IPS-NIHi7 (cell line): ENCODE data around the gene MAP3K15.

ENCODE experiments used
- DNase-seq: peaks from one replicate; pipeline ENCODE4 v3.0.0; 2012; ENCODE audit warnings: mixed read lengths; ENCODE audit errors: extremely low spot score

The MAP3K15 gene

DNA sequence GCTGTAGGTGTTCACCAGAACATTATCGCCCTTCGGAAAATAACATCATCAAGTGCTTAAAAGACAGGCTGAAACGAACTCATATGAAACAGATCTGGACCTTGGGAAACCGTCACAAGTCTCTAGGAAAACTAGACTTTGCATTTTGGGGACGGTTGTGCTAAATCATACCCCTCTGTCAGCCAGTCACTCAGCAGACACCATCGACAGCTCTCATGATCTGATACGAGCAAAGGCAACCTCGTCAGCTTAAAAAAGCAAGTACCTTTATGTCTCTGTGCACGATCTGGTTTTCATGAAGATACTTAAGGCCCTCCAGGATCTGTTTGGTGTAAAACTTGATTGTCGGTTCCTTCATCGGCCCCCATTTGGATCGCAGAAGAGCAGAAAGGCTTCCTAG, 123.2 kb downstream of the MAP3K15 start:
- DNase-seq = no peak

- peak; percentile 41 for DNase-seq
These were observed 126.0 kb downstream of the MAP3K15 start for GRCh38 chrX:19389227-19389845.

DNA sequence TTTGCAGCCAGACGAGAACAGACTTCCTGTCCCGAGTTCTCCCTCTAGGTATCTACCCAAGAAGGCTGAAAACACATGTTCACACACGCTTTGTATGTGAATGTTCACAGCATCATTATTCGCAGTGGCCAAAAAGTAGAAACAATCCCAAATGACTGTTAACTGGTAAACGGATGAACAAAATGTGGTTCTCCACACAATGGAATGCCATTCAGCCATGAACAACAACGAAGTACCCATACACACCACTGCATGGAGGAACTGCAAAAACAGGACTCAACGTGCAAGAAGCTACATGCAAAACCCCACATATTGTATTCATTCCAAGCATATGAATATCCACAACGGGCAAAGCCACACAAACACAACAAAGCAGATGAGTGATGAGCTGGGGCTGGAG, 126.6 kb downstream of the MAP3K15 start:
- DNase-seq = no peak

- DNase-seq = no peak
These were observed 127.1 kb downstream of the MAP3K15 start for GRCh38 chrX:19388064-19388679.

GRCh38 chrX:19386679-19387078, 128.6 kb downstream of the MAP3K15 start:
- DNase-seq = no peak

- peak; percentile 82 for DNase-seq
These were observed 132.7 kb downstream of the MAP3K15 start for GRCh38 chrX:19382555-19383145.

DNA sequence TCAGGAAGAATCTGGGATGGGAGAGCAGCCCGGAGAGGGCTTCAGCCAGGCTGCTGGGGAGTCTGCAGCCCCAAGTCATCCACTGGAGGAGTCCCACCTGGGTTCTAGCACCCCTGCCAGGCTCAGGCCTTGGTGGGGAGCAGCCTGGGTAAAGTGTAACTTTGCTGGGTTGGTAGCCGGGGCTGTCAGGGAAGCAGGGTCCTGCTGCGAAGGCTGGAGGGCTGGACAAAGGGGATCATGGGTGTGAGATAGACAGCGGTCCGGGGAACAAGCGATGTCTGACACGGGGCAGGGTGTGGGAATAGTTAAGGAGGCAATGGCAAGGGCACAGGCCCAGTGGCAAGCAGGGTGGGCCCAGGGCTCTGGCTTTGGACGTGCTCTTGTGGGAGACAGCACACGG, 134.0 kb downstream of the MAP3K15 start:
- DNase-seq = no peak

DNA sequence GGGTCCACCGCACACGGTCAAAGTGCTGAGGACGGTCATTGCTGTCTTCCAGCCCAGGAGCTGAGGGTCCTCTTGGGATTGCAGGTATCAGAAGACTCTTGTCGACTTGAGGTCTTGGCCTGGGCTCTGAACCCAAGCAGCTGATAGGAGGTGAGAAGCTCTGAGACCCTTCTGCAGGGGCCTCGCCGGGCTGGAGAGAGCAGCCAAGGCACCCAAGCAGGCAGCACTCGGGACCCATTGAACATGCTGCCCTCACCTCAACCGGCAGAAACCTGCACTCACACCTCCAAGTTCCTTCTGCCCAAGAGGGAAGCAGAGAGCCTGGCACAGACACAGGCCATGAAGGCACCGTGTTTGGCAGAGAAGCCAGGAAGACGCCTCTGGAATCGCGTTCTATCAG, 137.5 kb downstream of the MAP3K15 start:
- no peak for DNase-seq

GRCh38 chrX:19375546-19375945, 139.8 kb downstream of the MAP3K15 start:
- no peak for DNase-seq

- DNase-seq = no peak
These were observed 141.9 kb downstream of the MAP3K15 start for GRCh38 chrX:19373351-19373891.

GRCh38 chrX:19372547-19373331, 142.6 kb downstream of the MAP3K15 start:
- DNase-seq = peak; percentile 67

GRCh38 chrX:19372170-19372546, 143.2 kb downstream of the MAP3K15 start:
- peak; percentile 88 for DNase-seq

- DNase-seq = no peak
These were observed 145.2 kb downstream of the MAP3K15 start for GRCh38 chrX:19370061-19370460.

- DNase-seq = no peak
These were observed 146.7 kb downstream of the MAP3K15 start for GRCh38 chrX:19368576-19368975.

DNA sequence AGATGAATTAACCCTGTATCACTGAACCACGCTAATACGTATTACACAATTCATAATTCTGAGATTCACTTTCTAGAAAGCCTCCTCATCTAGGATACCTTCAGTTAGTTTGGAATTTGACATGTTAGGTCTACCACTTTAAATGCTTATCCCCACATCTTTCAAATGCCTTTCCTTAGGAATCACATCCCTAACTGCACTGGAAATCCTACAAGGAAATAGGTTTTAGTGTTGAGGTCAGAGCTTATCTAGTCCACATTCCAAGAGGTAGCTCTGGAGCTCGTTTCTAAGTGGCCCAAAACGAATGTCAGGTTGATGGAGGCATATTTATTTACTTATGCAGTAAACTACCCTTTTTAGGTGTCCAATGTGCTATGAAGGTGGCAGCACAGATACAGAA, 153.6 kb downstream of the MAP3K15 start:
- DNase-seq = no peak

- DNase-seq = no peak
These were observed 154.4 kb downstream of the MAP3K15 start for GRCh38 chrX:19360903-19361302.

GRCh38 chrX:19358521-19358920, 156.8 kb downstream of the MAP3K15 start:
- DNase-seq = no peak

DNA sequence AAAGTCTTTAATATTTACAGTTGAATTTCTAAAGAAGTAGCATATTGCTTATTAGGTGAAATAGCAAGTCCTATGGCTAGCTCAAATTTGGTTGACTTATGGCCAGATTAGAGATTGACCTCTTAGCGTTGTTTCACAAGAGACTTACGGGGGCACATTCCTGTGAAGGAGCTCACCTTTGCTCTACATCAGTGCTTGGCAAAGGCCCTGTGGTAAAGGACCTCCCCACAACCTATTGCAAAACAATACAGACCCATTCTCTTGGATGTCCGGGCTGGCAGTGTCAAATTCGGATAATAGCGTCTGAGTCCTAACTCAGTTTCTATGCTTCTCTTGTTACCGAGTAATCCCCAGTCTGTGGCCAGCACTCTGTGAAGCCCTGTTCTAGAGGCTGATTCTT, 160.7 kb downstream of the MAP3K15 start:
- no peak for DNase-seq

- DNase-seq = no peak
These were observed 164.3 kb downstream of the MAP3K15 start for GRCh38 chrX:19350941-19351384.

- DNase-seq = no peak
These were observed 166.0 kb downstream of the MAP3K15 start for GRCh38 chrX:19349264-19349663.

DNA sequence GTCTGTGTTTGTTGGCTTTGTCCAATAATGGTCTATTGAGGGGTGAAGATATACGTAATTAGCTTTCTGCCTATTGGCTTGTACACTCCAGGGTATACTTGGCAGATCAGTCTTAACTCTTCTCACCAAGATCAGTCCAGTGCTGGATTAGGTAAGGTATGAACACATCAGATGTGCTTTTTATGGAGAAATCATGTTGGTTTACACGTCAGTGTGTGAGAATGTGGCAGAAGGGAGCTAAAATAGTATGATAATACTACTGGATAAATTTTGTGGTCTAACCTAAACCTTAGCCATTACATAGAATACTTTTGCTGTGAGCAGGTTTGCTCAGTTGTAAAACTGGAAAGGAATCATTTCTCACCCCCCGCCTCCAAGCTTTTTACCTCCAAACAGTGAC, 167.4 kb downstream of the MAP3K15 start:
- no peak for DNase-seq

DNA sequence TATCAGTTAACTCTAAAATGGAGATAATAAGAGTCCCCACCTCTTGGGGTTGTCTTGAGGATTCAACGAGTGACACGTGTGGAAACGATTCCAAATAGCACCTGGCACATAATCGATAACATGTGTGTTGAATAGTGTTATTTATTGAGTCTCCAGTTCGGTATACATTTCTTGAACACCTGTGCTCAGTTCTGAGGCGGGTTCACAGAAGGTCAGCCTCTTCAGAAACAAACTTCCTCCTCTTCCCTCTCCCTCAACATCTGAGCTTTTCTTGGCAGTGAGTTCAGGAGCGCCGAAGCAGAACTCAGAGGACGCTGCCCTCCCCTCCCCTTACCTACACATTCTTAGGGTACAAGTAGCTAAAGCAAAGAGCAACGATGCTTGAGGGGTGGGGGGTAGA, 170.6 kb downstream of the MAP3K15 start:
- no peak for DNase-seq
